K562 (cell line): ENCODE data around the gene DOK3. TPM values are rescaled to one million over a fixed set of nuclear protein-coding genes. Genes with fewer than 3 reads are reported as not detected.

Experiments used
- ATAC-seq: fragments of 200-7000 bp; cut with Tn5 transposase; 3 replicates; pipeline ENCODE4 v1.9.1; 2020; ENCODE audit warnings: moderate library complexity
- BruUV-seq: library from RNA; stranded (reverse); fragments of 400-500 nt; replicated peaks from 2 replicates; lab custom pipeline; 2021; lab: Mats Ljungman, UMichigan
- CTCF ChIA-PET: fragments of 300-600 bp; formaldehyde crosslinking; extraction: SDS; loops from one replicate; lab custom pipeline; 2021; ENCODE audit warnings: low intra/inter-chr PET ratio; lab: Yijun Ruan, JAX
- POLR2A ChIA-PET: fragments of 300-600, 350-650 bp; sonication (Branson Sonifier 250); formaldehyde crosslinking; extraction: SDS; loops from one replicate; lab custom pipeline; 2021; ENCODE audit warnings: antibody characterized with exemption, inconsistent platforms; lab: Yijun Ruan, JAX
- DNase-seq, 4 experiments: peaks; one replicate each; pipeline versions ENCODE4 v3.0.0 to v3.0.0-alpha.2; 2011 to 2018; ENCODE audit warnings: low spot score in 3 of 4, mixed read lengths in 3 of 4; ENCODE audit errors: extremely low read depth in 1 of 4
- FAIRE-seq: peaks from 2 replicates; lab custom pipeline; 2011; peaks lifted over from hg19 to GRCh38; lab: Jason Lieb, UNC
- H2AFZ ChIP-seq: 2 replicates; pipeline ENCODE4 v1.6.0; 2011; ENCODE audit warnings: low read depth, low read length, control low read depth, inconsistent platforms
- H3K27ac ChIP-seq: fragments of 200-600 bp; 3 replicates; pipeline ENCODE4 v1.8.0; 2011; ENCODE audit warnings: low read depth, mild to moderate bottlenecking, control low read depth, inconsistent platforms, low read length, moderate library complexity, mixed read lengths; ENCODE audit errors: extremely low read depth
- H3K27me3 ChIP-seq, 2 experiments: fragments of 300-600 bp in 1 of 2; 2 replicates in 1 of 2; 3 replicates in 1 of 2; pipeline versions ENCODE4 v1.6.0 to v1.8.0; 2011; ENCODE audit warnings: inconsistent platforms in 2 of 2, low read length in 2 of 2, mild to moderate bottlenecking in 1 of 2, mixed read lengths in 1 of 2, moderate library complexity in 1 of 2; ENCODE audit not compliant: control insufficient read depth in 2 of 2, insufficient read depth in 2 of 2
- H3K36me3 ChIP-seq: fragments of 300-600 bp; 3 replicates; pipeline ENCODE4 v1.8.0; 2011; ENCODE audit warnings: mild to moderate bottlenecking, low read length, inconsistent platforms; ENCODE audit not compliant: control insufficient read depth, insufficient read depth
- H3K4me1 ChIP-seq, 2 experiments: fragments of 200-600 bp in 1 of 2; replicated peaks in 1 of 2; 2 replicates in 1 of 2; 3 replicates in 1 of 2; pipeline versions ENCODE4 v1.5.1 to v1.8.0; 2011; ENCODE audit warnings: inconsistent platforms in 2 of 2, low read length in 2 of 2, mild to moderate bottlenecking in 1 of 2, mixed read lengths in 1 of 2, moderate library complexity in 1 of 2; ENCODE audit not compliant: control insufficient read depth in 2 of 2, insufficient read depth in 2 of 2
- H3K4me2 ChIP-seq: 2 replicates; pipeline ENCODE4 v1.6.1; 2011; ENCODE audit warnings: low read length, control low read depth, inconsistent platforms, mixed read lengths; ENCODE audit not compliant: insufficient read depth
- H3K4me3 ChIP-seq: fragments of 200-600 bp; sonication (generic), shearing (Covaris generic); 2 replicates; pipeline ENCODE4 v1.5.1; 2016; ENCODE audit warnings: control low read depth, inconsistent platforms
- H3K79me2 ChIP-seq: fragments of 200-600 bp; 3 replicates; pipeline ENCODE4 v1.8.0; 2011; ENCODE audit warnings: low read length, inconsistent platforms; ENCODE audit not compliant: control insufficient read depth, insufficient read depth
- H3K9ac ChIP-seq, 2 experiments: 2 replicates each; pipeline versions ENCODE4 v1.6.0 to v1.6.1; 2011; ENCODE audit warnings: low read depth in 2 of 2, low read length in 2 of 2, control low read depth in 1 of 2, inconsistent platforms in 1 of 2, mild to moderate bottlenecking in 1 of 2, mixed read lengths in 1 of 2; ENCODE audit not compliant: insufficient read depth in 1 of 2
- H3K9me1 ChIP-seq: one replicate; pipeline ENCODE4 v1.6.0; 2011; ENCODE audit warnings: inconsistent platforms, mild to moderate bottlenecking, low read length, moderate library complexity; ENCODE audit not compliant: control insufficient read depth, insufficient read depth
- H3K9me3 ChIP-seq: replicated peaks from 2 replicates; pipeline ENCODE4 v1.5.1; 2011; ENCODE audit warnings: low read depth, low read length, inconsistent platforms; ENCODE audit not compliant: control insufficient read depth, insufficient read depth
- H4K20me1 ChIP-seq: replicated peaks from 2 replicates; pipeline ENCODE4 v1.6.1; 2011; ENCODE audit warnings: low read length, inconsistent platforms, mixed read lengths; ENCODE audit not compliant: control insufficient read depth, insufficient read depth
- CBFA2T3 ChIP-seq: fragments of 450-650 bp; IDR thresholded peaks from 2 replicates; pipeline ENCODE4 v1.6.1; 2017
- CBFB ChIP-seq: sonication (generic); formaldehyde crosslinking; IDR thresholded peaks from 2 replicates; pipeline ENCODE4 v1.4.0; 2020; ENCODE audit warnings: mild to moderate bottlenecking, missing genetic modification reagents
- FOSL1 ChIP-seq: fragments of 200-800 bp; sonication (Bioruptor generic); conservative IDR thresholded peaks from 2 replicates; pipeline ENCODE4 v1.6.1; 2016; ENCODE audit warnings: missing genetic modification characterization, missing compliant biosample characterization
- KDM5B ChIP-seq: fragments of 200-600 bp; sonication (generic); IDR thresholded peaks from 2 replicates; pipeline ENCODE4 v1.6.1; 2012; ENCODE audit warnings: low read depth, mild to moderate bottlenecking, moderate library complexity, low read length, control low read depth, inconsistent platforms; ENCODE audit not compliant: insufficient replicate concordance
- LEF1 ChIP-seq: fragments of 450-650 bp; IDR thresholded peaks from 2 replicates; pipeline ENCODE4 v1.6.1; 2016; ENCODE audit warnings: mild to moderate bottlenecking
- MYBL2 ChIP-seq, 2 experiments: fragments of 450-650 bp in 1 of 2; sonication (generic) in 1 of 2; formaldehyde crosslinking in 1 of 2; IDR thresholded peaks; 2 replicates each; pipeline versions ENCODE4 v1.6.1 to v1.8.1; 2017 to 2022; ENCODE audit warnings: borderline replicate concordance in 1 of 2, inconsistent platforms in 1 of 2, low read depth in 1 of 2, mild to moderate bottlenecking in 1 of 2, missing genetic modification reagents in 1 of 2, moderate library complexity in 1 of 2
- NR2C1 ChIP-seq, 2 experiments: fragments of 450-650 bp; IDR thresholded peaks; 2 replicates each; pipeline ENCODE4 v1.6.1; 2017; ENCODE audit warnings: mild to moderate bottlenecking in 2 of 2, antibody characterized with exemption in 1 of 2, inconsistent platforms in 1 of 2, missing compliant biosample characterization in 1 of 2, missing genetic modification characterization in 1 of 2
- NR2C2 ChIP-seq, 2 experiments: fragments of 200-800 bp in 1 of 2; sonication (Bioruptor generic) in 1 of 2; sonication (generic) in 1 of 2; formaldehyde crosslinking in 1 of 2; IDR thresholded peaks; 2 replicates each; pipeline versions ENCODE4 v1.6.1 to v1.8.0; 2016 to 2022; ENCODE audit warnings: mild to moderate bottlenecking in 1 of 2, missing compliant biosample characterization in 1 of 2, missing genetic modification characterization in 1 of 2, missing genetic modification reagents in 1 of 2
- POLR2A ChIP-seq: fragments of 450-650 bp; conservative IDR thresholded peaks from 2 replicates; pipeline ENCODE4 v1.6.1; 2016
- POLR2G ChIP-seq: fragments of 200-400 bp; formaldehyde crosslinking; IDR thresholded peaks from 2 replicates; pipeline ENCODE4 v1.6.1; 2017; ENCODE audit warnings: low read depth, mild to moderate bottlenecking, antibody characterized with exemption, low read length, moderate library complexity
- RBM22 ChIP-seq: fragments of 200-400 bp; formaldehyde crosslinking; IDR thresholded peaks from 2 replicates; pipeline ENCODE4 v1.6.1; 2018; ENCODE audit warnings: low read length, low read depth; ENCODE audit not compliant: poor library complexity, severe bottlenecking
- SRF ChIP-seq, 2 experiments: fragments of 250-450, 450-650 bp in 1 of 2; sonication (Bioruptor Pico) in 1 of 2; sonication (generic) in 1 of 2; formaldehyde crosslinking; IDR thresholded peaks; 2 replicates each; pipeline versions ENCODE4 v1.5.0 to v1.5.1; 2020 to 2022; ENCODE audit warnings: mild to moderate bottlenecking in 1 of 2, missing genetic modification reagents in 1 of 2
- ZBTB7A ChIP-seq: IDR thresholded peaks from 2 replicates; pipeline ENCODE4 v1.6.1; 2011; ENCODE audit warnings: low read depth, mild to moderate bottlenecking, low read length, moderate library complexity, borderline replicate concordance; ENCODE audit not compliant: control insufficient read depth
- ZKSCAN8 ChIP-seq: fragments of 200-800 bp; sonication (Bioruptor generic); IDR thresholded peaks from 2 replicates; pipeline ENCODE4 v1.6.1; 2016; ENCODE audit warnings: missing genetic modification characterization, missing compliant biosample characterization
- ZNF175 ChIP-seq: fragments of 200-800 bp; sonication (Bioruptor generic); IDR thresholded peaks from 2 replicates; pipeline ENCODE4 v1.6.1; 2016; ENCODE audit warnings: low read depth, mild to moderate bottlenecking, missing genetic modification characterization, missing compliant biosample characterization
- WGBS: fragments of 100-300 bp; shearing (Covaris generic); methylation state at CpG from one replicate; pipeline ENCODE4 v1.1.6; 2016; ENCODE audit warnings: low coverage, mixed read lengths; ENCODE audit not compliant: insufficient coverage; ENCODE audit errors: missing lambda C conversion rate; 5-methylcytosine and 5-hydroxymethylcytosine counted together
- in situ Hi-C: fragments of 300-500 bp; cut with MboI; formaldehyde crosslinking; loops from 4 replicates; pipeline ENCODE4 v1.15.0; 2018; ENCODE audit warnings: inconsistent platforms, mixed read lengths
- intact Hi-C: fragments of 100-400 bp; cut with micrococcal nuclease; formaldehyde crosslinking; loops from 2 replicates; pipeline ENCODE4 v1.14.2; 2022
- polyA plus RNA-seq, 8 experiments: library from polyadenylated mRNA; depleted of rRNA in 4 of 8; stranded (reverse) in 5 of 8; unstranded in 3 of 8; fragments of >200 nt; fragmentation: Nextera tagmentation in 2 of 8; fragmentation: Illumina TruSeq in 1 of 8; extraction: Ambion mirVana in 2 of 8; extraction: Trizol in 1 of 8; gene quantifications; 2 replicates each; pipeline versions ENCODE4 v1.2.1 to v1.2.3, GENCODE V29; 2011 to 2014; ENCODE audit warnings: inconsistent platforms in 1 of 8, missing spikeins in 1 of 8
- total RNA-seq, 7 experiments: library from RNA; depleted of rRNA in 6 of 7; stranded (reverse); fragments of >200 nt in 6 of 7; fragmentation: Illumina TruSeq in 2 of 7; extraction: Trizol in 2 of 7; gene quantifications; 2 replicates each; pipeline versions ENCODE4 v1.2.1 to v1.2.3, GENCODE V29; 2011 to 2021; ENCODE audit warnings: low replicate concordance in 1 of 7

The DOK3 gene
- total and polyA plus RNA-seq, 9 of the 15 experiments (the other 6 are each of a cell fraction or from before 2014, with no cell fraction given) = 1.3 to 23.0 (median 8.0) TPM

GRCh38 chr5:177495243-177496060 lies 14.2 kb downstream of the DOK3 start:
- Histone ChIP-seq H3K9ac (peak overlapping the region; percentile 89 to 98), H4K20me1 (peaks cover 3% of the 10 kb centered on the region; the same call in 1 of the 2 replicates), H3K4me3 (peak overlapping the region; percentile 82), H3K4me2 (peak overlapping the region; percentile 91), H3K4me1 (peaks cover 51 to 95% of the 10 kb centered on the region in 2 experiments), H3K79me2 (peaks cover 51% of the 10 kb centered on the region), H3K36me3 (peaks cover 49% of the 10 kb centered on the region; the same call in 2 of the 3 replicates), H3K9me1 (no peaks in the 10 kb centered on the region), H3K9me3 (no peaks in the 10 kb centered on the region), H3K27ac (peak overlapping the region; percentile 95), H3K27me3 (no peaks in the 10 kb centered on the region), H2AFZ (no peak overlapping the region)
- WGBS = 57% methylated on average over 13 of the region's 14 CpGs
- DNase-seq = peak in 1 of 4 experiments; percentile 79
- ATAC-seq = 0 out of 3 replicates have a peak, but pooled peaks have one; percentile 2
- intact Hi-C loops = loop anchor here (2.0 to 5.0 kb wide), 2 partner anchors 59 to 178 kb away; partner anchors contain the start of gene FAM193B
- ChIA-PET POLR2A (interaction anchor here (0.7 to 2.0 kb wide), 16 partner anchors 9 to 365 kb away, joined by 3 to 10 read pairs (median 4); no protein-coding TSS in a partner anchor), CTCF (interaction anchor here (1.1 kb wide), 1 partner anchor 92 kb away, joined by 3 read pairs; no protein-coding TSS in a partner anchor)
- BruUV-seq = TSS peak; percentile 54
- peak; percentile 73 for FAIRE-seq
- in situ Hi-C loops = no loop called here
- TF ChIP-seq CBFA2T3 (no peak), FOSL1 (tag) (no peak), LEF1 (no peak), SRF (CRISPR knock-in tag; IDR thresholded peaks at IDR 0.05) (peak in 1 of 2 experiments; percentile 94; a peak in 2 of 4 replicates), POLR2A (0 out of 2 replicates have a peak, but pooled peaks have one; percentile 48), ZKSCAN8 (no peak), CBFB (CRISPR knock-in tag) (0 out of 2 replicates have a peak, but pooled peaks have one; percentile 2), NR2C1 (IDR thresholded peaks at IDR 0.05) (no peak), NR2C1 (tag; IDR thresholded peaks at IDR 0.05) (peak; percentile 65; the same call in 1 of the 2 replicates), ZBTB7A (peak; percentile 14; the same call in 1 of the 2 replicates), ZNF175 (CRISPR knock-in tag) (0 out of 2 replicates have a peak, but pooled peaks have one; percentile 49), NR2C2 (CRISPR knock-in tag; IDR thresholded peaks at IDR 0.05) (no peak), NR2C2 (tag; IDR thresholded peaks at IDR 0.05) (peak; percentile 47; the same call in 1 of the 2 replicates), RBM22 (peak; percentile 28), KDM5B (peak; percentile 24), MYBL2 (IDR thresholded peaks at IDR 0.05; ENCODE audit: low read depth) (no peak), MYBL2 (CRISPR knock-in tag; IDR thresholded peaks at IDR 0.05; ENCODE audit: borderline replicate concordance) (no peak), POLR2G (peak; percentile 74)
